WERI-Rb-1 (cell line): Measurements from ENCODE around the gene LRP10.
A peak's percentile ranks its signal among the peaks of the same experiment; 100 is the strongest.
"Not testable (repeated sequence)": the region's sequence is repeated elsewhere in the genome, so short reads cannot be mapped to it uniquely, and the experiment has no call there.

Experiments used
- DNase-seq: peaks from one replicate; pipeline ENCODE4 v3.0.0-alpha.2; 2020
- H3K27ac ChIP-seq: fragments of 250-450 bp; sonication (Bioruptor Pico); 2 replicates; pipeline ENCODE4 v1.5.1; 2020; ENCODE audit warnings: mild to moderate bottlenecking, moderate library complexity
- H3K27me3 ChIP-seq: fragments of 250-450 bp; sonication (Bioruptor Pico); 2 replicates; pipeline ENCODE4 v1.5.1; 2021; ENCODE audit warnings: mild to moderate bottlenecking, low read depth, moderate library complexity; ENCODE audit not compliant: insufficient read depth, severe bottlenecking
- H3K36me3 ChIP-seq: fragments of 250-450 bp; sonication (Bioruptor Pico); 2 replicates; pipeline ENCODE4 v1.5.1; 2020; ENCODE audit warnings: mild to moderate bottlenecking, moderate library complexity
- H3K4me3 ChIP-seq: 2 replicates; pipeline ENCODE4 v1.5.1; 2011; ENCODE audit warnings: low read depth, mild to moderate bottlenecking, control low read depth, low read length
- H3K9me3 ChIP-seq: fragments of 250-450 bp; sonication (Bioruptor Pico); 2 replicates; pipeline ENCODE4 v1.5.1; 2021; ENCODE audit warnings: mild to moderate bottlenecking, moderate library complexity; ENCODE audit not compliant: severe bottlenecking
- CTCF ChIP-seq: IDR thresholded peaks from 2 replicates; pipeline ENCODE4 v1.5.1; 2011; ENCODE audit warnings: low read depth, mild to moderate bottlenecking, control low read depth, inconsistent platforms, low read length

LRP10 gene

GRCh38 chr14:22852599-22852939 is 19.0 kb upstream of the LRP10 start:
- no peaks in the 10 kb centered on the region for H3K9me3 ChIP-seq
- H3K36me3 ChIP-seq, result no peaks in the 10 kb centered on the region
- no peak for DNase-seq
- TF ChIP-seq CTCF, result no peak
- H3K27me3 ChIP-seq, result no peaks in the 10 kb centered on the region
- no peak overlapping the region for H3K4me3 ChIP-seq
- H3K27ac ChIP-seq, result no peak overlapping the region

DNA sequence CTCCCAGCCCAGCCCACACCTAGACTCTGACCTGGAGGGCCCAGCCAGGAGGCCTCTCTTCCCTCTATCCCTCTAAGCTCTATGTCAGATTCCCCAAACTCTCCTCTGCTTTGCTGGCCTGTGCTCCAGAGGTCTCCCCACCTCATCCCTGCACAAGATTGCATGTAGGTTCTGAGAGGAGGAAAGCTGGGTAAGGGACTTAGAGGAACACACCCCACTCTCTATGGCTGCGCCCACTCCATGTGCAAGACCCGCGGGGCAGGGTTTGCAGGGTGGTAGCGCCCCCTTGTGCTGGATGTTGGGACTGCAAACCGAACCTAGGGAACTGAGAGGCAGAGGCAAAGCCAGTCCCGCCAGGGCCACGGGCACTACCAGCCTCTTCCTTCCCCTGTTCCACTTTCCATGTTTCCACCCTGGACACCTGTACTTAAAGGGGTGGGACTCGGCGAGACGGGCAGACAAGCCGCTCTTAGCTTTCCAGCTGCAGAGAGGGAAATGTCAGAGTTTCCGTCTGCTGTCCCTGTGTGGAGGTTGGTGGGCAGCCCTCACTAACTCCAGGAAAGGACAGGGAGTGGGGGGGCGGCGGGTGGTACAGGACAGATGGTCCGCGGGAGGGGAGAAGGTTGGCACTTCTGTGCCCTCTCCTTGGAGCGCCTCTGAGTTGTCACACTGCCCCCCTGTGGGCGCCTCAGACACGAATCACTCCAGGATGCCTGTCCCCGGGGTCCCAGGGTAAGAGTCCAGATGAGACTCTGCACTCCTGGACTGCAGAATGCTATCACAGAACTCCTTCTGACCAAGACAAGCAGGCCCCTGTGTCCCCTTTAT is 18.4 kb upstream of the LRP10 start:
- Histone ChIP-seq H3K9me3 (no peaks in the 10 kb centered on the region), H3K36me3 (no peaks in the 10 kb centered on the region), H3K27ac (peak overlapping the region; percentile 56), H3K4me3 (peak overlapping the region; percentile 52), H3K27me3 (no peaks in the 10 kb centered on the region)
- peak; percentile 96 for TF ChIP-seq CTCF
- DNase-seq, result peak; percentile 90

GRCh38 chr14:22854296-22854695 is 17.2 kb upstream of the LRP10 start:
- H3K4me3 ChIP-seq, result not testable (repeated sequence)

GRCh38 chr14:22854963-22855724 is 16.4 kb upstream of the LRP10 start:
- H3K4me3 ChIP-seq, result no peak overlapping the region
- no peak for TF ChIP-seq CTCF
- no peaks in the 10 kb centered on the region for H3K27me3 ChIP-seq
- no peaks in the 10 kb centered on the region for H3K36me3 ChIP-seq
- H3K9me3 ChIP-seq, result no peaks in the 10 kb centered on the region
- no peak overlapping the region for H3K27ac ChIP-seq
- no peak for DNase-seq

More at GRCh38 chr14:22854296-22854695, 17.2 kb upstream of the LRP10 start:
- not testable (repeated sequence) for DNase-seq, H3K27ac ChIP-seq, H3K36me3 ChIP-seq, H3K27me3 ChIP-seq, H3K9me3 ChIP-seq

DNA sequence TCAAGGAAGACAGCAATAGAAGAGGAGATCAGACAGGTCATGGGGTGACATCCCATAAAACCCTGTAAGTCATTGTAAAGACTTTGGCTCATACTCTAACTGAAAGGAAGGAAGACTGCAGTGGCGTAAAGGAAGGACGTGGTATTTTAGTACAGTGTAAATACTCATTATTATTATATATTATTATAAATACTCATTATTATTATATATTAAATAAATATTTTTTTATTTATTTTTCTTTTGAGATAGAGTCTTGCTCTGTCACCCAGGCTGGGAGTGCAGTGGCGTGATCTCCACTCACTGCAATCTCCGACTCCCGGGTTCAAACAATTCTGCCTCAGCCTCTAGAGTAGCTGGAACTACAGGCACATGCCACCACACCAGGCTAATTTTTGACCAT is 15.1 kb upstream of the LRP10 start:
- Histone ChIP-seq H3K27me3 (no peaks in the 10 kb centered on the region), H3K36me3 (no peaks in the 10 kb centered on the region), H3K4me3 (no peak overlapping the region), H3K27ac (no peak overlapping the region), H3K9me3 (no peaks in the 10 kb centered on the region)
- DNase-seq, result no peak
- no peak for TF ChIP-seq CTCF

DNA sequence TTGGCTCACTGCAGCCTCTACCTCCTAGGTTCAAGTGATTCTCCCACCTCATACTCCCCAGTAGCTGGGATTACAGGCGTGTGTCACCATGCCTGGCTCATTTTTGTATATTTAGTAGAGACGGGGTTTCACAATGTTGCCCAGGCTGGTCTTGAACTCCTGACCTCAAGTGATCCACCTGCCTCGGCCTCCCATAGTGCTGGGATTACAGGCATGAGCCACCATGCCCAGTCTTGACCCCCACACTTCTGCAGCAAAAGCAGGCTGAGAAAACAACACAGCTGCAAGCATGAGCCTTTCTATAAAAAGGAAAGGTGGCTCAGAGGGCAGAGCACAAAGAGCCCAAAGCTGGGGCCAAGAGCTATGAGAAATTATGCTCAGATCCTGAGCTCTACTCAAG is 11.2 kb upstream of the LRP10 start:
- not testable (repeated sequence) for H3K4me3 ChIP-seq, H3K27me3 ChIP-seq, H3K27ac ChIP-seq, H3K9me3 ChIP-seq, DNase-seq, H3K36me3 ChIP-seq

- no peak for DNase-seq
- no peaks in the 10 kb centered on the region for H3K9me3 ChIP-seq
- no peak for TF ChIP-seq CTCF
- no peak overlapping the region for H3K4me3 ChIP-seq
- no peaks in the 10 kb centered on the region for H3K36me3 ChIP-seq
- no peak overlapping the region for H3K27ac ChIP-seq
- no peaks in the 10 kb centered on the region for H3K27me3 ChIP-seq
Measured at GRCh38 chr14:22861651-22862050, 9.9 kb upstream of the LRP10 start.
